Right lobe of liver (tissue), 4 donors: ENCODE measurements around the gene ASTL.

ENCODE experiments used
- POLR2A ChIP-seq: fragments of 450-650 bp; IDR thresholded peaks from one replicate; pipeline ENCODE4 v1.6.1; 2017; ENCODE audit warnings: antibody characterized with exemption, mild to moderate bottlenecking
- TF ChIP-seq, protein P1 (sequence below), 4 donors: fragments of 200-600 bp in 3 of 4; fragments of 450-650 bp in 1 of 4; IDR thresholded peaks; one replicate each; pipeline versions ENCODE4 v1.5.1 to v1.8.0; 2016 to 2022; ENCODE audit warnings: antibody characterized with exemption in 4 of 4, mild to moderate bottlenecking in 2 of 4
- donor health status: DM: no; HTN: no; CAD: no.
- donor health status: DM: no; HTN: no; CAD: no.
- donor health status: DM: no; HTN: yes; CAD: no.

- TF ChIP-seq, protein P1, sequence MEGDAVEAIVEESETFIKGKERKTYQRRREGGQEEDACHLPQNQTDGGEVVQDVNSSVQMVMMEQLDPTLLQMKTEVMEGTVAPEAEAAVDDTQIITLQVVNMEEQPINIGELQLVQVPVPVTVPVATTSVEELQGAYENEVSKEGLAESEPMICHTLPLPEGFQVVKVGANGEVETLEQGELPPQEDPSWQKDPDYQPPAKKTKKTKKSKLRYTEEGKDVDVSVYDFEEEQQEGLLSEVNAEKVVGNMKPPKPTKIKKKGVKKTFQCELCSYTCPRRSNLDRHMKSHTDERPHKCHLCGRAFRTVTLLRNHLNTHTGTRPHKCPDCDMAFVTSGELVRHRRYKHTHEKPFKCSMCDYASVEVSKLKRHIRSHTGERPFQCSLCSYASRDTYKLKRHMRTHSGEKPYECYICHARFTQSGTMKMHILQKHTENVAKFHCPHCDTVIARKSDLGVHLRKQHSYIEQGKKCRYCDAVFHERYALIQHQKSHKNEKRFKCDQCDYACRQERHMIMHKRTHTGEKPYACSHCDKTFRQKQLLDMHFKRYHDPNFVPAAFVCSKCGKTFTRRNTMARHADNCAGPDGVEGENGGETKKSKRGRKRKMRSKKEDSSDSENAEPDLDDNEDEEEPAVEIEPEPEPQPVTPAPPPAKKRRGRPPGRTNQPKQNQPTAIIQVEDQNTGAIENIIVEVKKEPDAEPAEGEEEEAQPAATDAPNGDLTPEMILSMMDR (IDR thresholded peaks at IDR 0.05) = no peak
- no peak for TF ChIP-seq POLR2A
These were observed 15.7 kb upstream of the ASTL start for GRCh38 chr2:96153991-96154431.
